ENCODE measurements around the gene SEC31A.
A peak's percentile ranks its signal among the peaks of the same experiment; 100 is the strongest.
"Not testable (repeated sequence)": the region's sequence is repeated elsewhere in the genome, so short reads cannot be mapped to it uniquely, and the experiment has no call there.

Gene SEC31A

DNA sequence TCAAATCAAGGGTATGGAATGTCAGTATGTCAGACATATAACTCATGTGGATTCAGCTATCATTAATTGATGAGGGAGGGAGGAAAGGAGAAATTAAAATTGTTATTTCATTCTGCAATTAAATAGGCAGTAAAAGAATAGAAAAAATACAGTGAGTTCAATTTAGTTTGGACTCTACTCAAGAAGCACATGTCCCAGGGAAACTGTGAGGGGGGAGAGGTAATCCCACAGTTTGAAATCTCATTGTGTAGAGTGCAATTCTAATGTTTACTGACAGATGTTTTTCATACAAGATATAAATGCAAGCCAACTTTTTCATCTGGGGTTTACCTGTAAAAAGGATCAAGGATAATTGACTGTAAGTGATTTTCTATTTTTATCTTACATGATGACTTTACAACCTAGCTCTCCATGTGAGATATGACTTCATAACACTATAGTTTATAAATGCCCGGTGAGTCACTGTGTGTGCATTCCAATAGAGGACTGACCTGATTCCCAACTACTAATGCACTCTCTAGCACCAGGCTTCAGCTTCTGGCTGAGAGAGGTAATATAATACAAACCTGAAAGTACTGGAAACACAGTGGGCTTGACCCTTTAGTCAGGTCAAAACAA lies 57.1 kb downstream of the SEC31A start:
- peak; percentile 33 for DNase-seq

- DNase-seq = not testable (repeated sequence)
Measured at GRCh38 chr4:82833060-82833459, 57.9 kb downstream of the SEC31A start.

- DNase-seq = no peak
Measured at GRCh38 chr4:82825425-82825824, 65.5 kb downstream of the SEC31A start.

DNA sequence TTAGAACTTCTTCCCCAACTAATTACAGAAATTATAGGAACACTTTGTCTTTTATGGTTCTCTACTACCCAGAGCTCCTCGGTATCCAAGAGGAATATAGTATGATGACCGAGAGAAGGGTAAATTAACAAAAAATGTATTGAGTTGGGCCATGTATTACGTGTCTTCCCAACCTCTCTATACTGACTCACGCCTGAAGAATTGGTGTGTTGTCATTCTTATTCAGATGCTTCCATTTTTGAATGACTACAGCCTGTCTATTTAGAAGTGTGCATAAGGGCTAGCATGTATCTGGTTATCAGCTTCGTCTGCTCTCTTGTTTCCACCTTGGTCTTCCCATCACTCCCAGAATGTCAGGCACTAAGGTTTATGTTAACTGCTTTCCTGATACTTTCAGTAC lies 67.9 kb downstream of the SEC31A start:
- DNase-seq = no peak

- DNase-seq = no peak
Measured at GRCh38 chr4:82820689-82821088, 70.3 kb downstream of the SEC31A start.

DNA sequence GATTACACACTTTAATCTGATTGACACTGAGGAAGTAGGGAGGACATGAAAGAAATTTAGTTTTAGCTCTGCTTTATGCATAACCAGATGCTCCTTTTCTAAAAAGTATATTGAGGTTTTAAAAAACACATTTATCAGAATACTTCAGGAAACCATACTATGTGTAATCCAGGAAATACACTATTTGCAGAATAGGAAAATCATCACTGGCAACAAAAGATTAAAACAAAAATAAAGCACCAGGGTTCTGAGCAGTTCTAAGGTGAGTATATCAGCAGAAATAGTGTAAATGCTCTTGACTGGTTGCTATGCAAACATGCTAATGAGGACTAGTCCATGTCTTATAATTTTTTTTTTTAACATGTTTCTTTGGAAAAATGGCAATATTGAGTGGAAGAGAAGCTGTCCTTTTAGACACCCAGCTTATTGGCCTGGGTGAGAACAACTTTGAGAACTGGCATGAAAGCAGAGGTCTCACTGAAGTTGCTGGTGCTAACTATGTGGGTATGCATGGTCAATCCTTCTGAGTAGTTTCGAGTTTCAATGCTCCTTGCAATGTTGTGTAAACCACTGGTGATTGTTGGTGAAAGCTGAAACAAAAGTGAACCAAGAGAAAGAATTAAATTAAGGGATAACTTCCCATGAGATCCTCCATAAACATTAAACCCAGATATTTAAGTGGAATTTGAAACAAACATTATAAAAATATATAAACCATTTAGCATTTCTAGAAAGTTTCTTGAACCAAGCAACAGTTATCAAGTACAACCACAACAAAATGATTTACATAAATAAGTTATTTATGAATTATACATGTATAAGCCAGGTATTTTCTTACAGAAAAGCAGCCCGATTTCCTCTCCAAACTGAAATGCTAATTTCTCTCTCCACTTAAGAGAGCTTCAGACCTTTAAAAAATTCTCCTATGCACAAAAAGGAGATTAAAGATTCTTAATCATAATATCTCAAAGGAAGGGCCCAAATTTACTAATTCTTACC lies 72.0 kb downstream of the SEC31A start:
- no peak for DNase-seq

GRCh38 chr4:82816874-82817273 lies 74.1 kb downstream of the SEC31A start:
- not testable (repeated sequence) for DNase-seq

GRCh38 chr4:82814034-82814433 lies 76.9 kb downstream of the SEC31A start:
- no peak for DNase-seq

- DNase-seq = no peak
Measured at GRCh38 chr4:82811838-82812341, 79.1 kb downstream of the SEC31A start.

DNA sequence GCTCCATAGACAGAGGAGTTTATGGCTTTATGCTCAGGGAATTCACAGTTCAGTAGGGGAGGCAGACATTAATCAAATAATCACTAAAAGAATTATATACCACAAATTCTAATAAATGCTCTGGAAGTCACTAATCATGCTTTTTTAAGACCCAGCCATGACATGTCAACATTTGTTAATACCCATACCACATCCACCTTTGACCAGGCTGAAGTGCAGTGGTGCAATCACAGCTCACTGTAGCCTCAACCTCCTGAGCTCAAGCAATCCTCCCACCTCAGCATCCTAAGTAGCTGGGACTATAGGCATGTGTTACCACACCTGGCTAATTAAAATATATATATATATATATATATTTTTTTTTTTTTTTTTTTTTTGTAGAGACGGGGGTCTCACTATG lies 79.6 kb downstream of the SEC31A start:
- DNase-seq = no peak

- no peak for DNase-seq
Measured at GRCh38 chr4:82810176-82810575, 80.8 kb downstream of the SEC31A start.

DNA sequence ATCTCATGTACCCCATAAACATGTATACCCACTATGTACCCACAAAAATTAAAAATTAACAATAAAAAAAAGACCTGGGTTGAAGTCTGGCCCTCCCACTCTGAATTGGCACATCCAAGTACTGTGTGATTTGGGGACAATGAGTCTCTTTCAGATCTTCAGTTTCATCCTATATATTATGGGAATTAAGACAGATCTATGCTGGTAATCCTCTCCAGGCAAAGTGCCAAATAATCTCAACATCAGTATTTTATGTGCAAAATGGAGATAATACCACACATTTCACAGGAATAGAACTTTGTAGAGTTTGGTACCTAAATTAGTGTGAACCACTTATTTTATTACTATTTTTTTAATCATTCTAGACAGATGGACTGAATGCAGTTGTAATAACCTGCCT lies 81.3 kb downstream of the SEC31A start:
- DNase-seq = no peak

DNA sequence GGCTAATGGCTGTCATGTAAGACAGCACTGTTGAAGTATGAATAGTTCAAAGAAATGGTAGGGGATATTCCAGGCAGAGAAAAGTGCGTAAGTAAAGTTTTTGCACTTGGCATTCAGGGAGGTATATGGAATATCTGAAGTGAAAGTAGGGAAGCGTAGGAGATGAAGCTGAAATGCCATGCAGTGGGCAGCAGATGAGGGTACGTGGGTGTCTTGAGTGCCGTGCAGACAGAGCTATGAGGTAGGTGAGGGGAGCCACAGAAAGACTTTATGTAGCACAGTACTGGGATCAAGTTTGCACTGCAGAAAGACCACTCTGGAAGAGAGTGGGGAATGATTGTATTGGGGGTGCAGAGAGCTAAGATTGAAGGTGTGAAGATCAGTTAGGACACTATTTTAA lies 87.2 kb downstream of the SEC31A start:
- DNase-seq = no peak

- no peak for DNase-seq
Measured at GRCh38 chr4:82802911-82803310, 88.0 kb downstream of the SEC31A start.

DNA sequence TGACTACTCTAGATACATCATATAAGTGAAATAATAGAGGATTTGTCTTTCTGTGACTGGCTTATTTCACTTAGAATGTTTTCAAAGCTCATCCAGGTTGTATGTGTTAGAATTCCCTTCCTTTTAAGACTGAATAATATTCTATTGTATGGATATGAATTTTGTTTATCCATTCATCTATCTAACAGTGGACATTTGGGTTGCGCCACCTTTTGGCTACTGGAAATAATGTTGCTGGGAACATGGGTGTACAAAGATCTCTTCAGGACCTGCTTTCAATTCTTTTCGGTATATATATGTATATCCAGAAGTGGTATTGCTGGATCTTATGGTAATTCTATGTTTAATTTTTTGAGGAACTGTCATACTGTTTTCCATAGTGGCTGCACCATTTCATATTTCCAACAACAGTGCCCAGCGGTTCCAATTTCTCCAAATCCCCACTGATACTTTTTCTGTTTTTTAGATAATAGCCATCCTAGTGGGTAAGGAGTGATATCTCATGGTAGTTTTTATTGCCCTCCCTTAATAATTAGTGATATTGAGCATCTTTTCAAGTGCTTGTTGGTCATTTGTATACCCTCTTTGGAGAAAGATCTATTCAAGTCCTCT lies 88.9 kb downstream of the SEC31A start:
- DNase-seq = peak; percentile 41

DNA sequence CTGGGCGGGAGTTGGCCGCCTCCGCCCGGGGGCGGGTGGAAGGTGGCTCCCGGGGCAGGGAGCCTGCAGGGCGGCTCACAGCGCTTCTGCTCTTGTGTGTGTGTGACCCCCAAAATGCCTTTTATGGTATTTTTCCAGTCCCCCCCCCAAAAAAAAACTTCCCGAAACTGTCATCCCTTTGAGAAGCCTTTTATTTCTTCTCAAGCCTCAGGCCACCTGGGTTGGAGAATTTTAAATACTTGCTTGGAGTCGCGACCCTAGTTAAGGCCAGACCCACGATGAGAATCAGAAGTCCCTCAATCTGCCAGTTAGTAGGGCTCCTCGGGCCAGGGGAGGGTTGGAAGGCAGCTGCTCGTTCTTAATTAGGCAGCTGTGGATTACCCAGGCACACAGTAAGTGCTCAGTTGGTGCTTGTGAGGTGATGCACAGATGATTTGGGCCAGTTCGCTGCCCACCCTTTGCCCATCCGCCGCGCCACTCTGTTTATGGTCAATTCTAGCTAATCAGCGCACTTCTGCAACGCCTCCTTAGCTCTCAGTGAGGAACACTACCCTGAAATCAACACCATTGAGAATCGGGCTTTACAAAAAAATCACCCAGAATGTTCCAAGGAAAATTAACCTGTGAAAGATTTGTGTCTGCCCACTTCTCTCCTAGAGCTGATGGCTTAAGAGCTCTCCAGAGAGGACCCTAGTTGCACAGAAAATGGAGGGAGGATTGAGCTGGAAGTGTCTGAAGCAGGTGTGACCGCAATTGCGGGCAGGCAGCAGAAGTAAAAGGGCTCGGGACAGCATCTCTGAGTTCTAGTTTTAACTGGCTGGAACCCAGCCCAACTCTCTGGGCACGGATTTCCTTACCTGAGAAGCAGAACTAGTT lies 91.7 kb downstream of the SEC31A start:
- DNase-seq = peak; percentile 31

- DNase-seq = peak; percentile 61
Measured at GRCh38 chr4:82798168-82799005, 92.6 kb downstream of the SEC31A start, which contains the start of gene SCD5. Gene SCD5 (minus strand): TSS chr4:82798796. CDS start chr4:82798537, 259 bp downstream.

DNA sequence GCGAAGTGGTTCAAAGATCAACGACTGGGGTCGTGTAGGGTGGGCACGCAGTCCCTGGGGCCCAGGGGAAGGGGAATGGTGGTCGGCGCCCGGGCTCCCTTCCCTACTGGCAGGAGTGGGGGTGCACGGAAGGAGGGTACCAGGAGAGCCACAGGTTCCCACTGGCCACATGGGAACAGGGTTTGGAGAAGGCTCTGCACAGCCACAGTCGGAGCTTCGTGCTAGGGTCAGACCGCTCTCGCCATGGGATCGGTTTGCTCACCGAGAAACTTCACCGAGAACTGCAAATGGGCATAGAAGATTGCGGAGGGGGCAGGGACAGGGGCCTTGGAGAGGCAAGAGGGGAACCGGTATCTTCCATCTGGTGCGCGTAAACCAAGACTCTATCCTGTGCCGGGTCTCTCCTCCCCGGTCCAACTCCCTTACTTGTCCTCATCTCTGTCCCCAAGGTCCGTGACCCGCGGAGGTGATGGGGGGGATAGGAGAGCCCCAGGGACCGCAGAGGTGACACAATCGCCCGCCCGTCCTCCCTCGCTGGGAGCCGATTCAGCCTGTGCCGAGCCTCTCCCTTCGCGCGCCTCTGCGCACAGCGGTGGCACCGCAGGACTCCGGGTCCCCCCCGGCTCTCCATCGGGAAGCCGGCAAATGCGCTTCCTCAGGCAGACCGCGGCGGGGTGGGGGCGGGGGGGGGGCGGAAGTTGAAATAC lies 93.4 kb downstream of the SEC31A start:
- peak; percentile 62 for DNase-seq

DNA sequence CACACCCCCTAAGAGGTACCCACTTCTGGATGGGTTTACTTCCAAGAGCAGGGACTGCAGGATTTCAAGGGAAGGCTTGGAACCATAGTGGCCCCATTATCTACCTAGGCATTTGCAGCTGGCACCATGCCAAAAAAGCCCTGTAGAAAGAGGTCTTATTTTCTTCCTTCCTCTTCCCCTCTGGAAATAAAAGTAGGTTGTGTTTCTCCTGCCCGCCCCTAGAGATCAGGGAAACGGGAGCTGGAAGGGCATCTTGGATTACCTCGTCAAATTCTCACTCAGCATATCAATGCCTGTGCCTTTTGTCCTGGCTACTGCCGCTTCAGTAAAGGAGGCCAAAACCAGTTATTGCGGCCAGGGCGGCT lies 93.9 kb downstream of the SEC31A start:
- DNase-seq = peak; percentile 47

- DNase-seq = no peak
Measured at GRCh38 chr4:82792912-82793649, 97.9 kb downstream of the SEC31A start.
